Measurements from ENCODE around the gene MBD2.

MBD2 gene

DNA sequence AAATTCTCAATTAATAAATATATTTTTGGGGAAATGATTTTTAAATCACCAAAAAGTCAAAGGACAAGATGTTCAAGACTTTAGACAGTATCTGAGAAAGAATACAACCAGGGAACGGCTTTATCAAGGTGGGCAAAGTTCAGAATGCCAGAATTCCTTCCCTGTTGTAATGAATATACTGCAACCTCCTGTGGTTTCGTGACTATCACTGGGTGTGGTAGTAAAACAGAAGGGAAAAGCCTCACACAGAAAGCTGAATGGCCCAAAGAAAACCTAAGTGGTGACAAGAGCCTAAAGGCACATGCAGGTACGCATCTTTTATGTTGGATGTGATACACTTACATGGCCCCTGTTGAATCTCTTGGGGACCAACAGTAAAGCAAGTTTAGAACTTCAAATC is 37.1 kb downstream of the MBD2 start:
- no peak for DNase-seq (ENCODE audit: low read depth)
- TF ChIP-seq, protein P1, sequence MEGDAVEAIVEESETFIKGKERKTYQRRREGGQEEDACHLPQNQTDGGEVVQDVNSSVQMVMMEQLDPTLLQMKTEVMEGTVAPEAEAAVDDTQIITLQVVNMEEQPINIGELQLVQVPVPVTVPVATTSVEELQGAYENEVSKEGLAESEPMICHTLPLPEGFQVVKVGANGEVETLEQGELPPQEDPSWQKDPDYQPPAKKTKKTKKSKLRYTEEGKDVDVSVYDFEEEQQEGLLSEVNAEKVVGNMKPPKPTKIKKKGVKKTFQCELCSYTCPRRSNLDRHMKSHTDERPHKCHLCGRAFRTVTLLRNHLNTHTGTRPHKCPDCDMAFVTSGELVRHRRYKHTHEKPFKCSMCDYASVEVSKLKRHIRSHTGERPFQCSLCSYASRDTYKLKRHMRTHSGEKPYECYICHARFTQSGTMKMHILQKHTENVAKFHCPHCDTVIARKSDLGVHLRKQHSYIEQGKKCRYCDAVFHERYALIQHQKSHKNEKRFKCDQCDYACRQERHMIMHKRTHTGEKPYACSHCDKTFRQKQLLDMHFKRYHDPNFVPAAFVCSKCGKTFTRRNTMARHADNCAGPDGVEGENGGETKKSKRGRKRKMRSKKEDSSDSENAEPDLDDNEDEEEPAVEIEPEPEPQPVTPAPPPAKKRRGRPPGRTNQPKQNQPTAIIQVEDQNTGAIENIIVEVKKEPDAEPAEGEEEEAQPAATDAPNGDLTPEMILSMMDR (IDR thresholded peaks at IDR 0.05; ENCODE audit: low read depth, low read length, missing control alignments): no peak
- H3K4me3 ChIP-seq (ENCODE audit: low read depth, low read length): no peak overlapping the region

DNA sequence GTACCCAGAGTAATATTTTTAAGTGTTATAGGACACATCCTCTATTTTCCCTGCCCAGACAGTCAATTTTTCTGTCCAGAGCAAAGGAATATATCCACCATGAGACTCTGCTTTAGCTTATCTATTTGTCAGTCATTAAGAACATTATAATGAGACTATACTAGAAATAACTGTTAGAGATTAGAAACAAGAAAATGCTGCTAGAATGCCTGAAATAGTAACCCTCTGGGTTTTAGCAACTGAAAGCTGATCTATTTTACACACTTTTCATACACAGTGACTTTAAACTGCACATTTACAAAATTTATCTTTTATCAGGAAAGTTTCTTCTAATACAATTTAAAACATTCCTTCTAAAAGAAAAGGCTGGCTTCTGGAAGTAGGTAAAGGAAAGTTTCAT is 39.6 kb downstream of the MBD2 start:
- H3K4me3 ChIP-seq (ENCODE audit: low read depth, low read length): no peak overlapping the region
- TF ChIP-seq, protein P1 (IDR thresholded peaks at IDR 0.05; ENCODE audit: low read depth, low read length, missing control alignments): no peak
- no peak for DNase-seq (ENCODE audit: low read depth)

DNA sequence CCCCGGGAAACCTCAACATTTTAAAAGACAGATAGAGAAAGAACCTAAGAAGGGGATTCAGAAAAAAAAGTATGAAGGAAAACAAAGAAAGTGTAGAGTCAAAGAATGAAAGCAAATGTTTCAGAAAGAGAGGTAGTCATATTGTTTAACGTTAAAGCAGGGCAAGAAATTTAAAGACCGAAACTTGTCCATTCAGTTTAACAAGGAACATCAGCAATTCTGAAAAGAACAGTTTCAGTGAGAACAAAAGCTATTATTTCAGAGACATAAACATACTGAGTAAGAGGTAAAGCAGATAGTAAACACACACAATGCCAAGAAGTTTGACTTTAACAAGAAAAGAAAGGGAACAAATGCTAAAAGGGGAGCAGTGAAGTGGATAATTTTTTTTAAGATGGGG is 41.1 kb downstream of the MBD2 start:
- no peak overlapping the region for H3K4me3 ChIP-seq (ENCODE audit: low read depth, low read length)
- TF ChIP-seq, protein P1 (IDR thresholded peaks at IDR 0.05; ENCODE audit: low read depth, low read length, missing control alignments): no peak
- no peak for DNase-seq (ENCODE audit: low read depth)

DNA sequence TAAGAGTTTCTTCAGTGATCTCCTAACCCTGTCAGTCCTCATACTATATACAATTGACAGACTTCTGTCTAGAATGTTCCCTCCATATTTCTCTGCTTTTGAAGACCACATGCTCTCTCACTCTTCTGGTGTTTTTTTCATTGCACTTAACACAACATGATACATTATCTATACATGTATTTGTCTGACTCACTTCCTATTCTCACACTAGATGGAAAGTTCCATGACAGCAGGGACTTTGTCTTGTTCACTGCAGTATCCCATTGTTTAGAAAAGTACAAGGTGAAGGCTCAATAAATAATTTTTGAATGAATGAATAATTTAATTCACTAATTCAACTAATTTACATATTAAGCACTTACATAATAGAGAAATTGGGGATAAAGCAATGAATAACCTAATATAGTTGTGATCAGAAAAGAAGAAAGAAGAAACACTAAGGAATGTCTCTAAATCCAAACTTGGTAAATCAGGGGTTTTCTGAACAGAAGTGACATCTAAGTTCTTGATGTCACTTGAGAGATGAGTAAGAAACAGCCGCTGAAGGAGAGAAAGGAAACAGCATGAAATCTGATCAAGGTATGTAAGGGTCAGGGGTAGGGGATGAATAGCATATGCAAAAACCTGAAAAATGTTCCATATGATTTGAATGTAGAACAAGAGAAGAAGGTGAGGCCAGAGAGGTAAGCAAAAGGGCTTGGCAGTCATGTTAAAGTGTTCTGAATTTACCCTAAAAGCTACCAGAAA is 42.4 kb downstream of the MBD2 start:
- TF ChIP-seq, protein P1 (IDR thresholded peaks at IDR 0.05; ENCODE audit: low read depth, low read length, missing control alignments): no peak
- no peak overlapping the region for H3K4me3 ChIP-seq (ENCODE audit: low read depth, low read length)
- no peak for DNase-seq (ENCODE audit: low read depth)

GRCh38 chr18:54173980-54174630 is 50.4 kb downstream of the MBD2 start:
- H3K4me3 ChIP-seq (ENCODE audit: low read depth, low read length): no peak overlapping the region
- TF ChIP-seq, protein P1 (IDR thresholded peaks at IDR 0.05; ENCODE audit: low read depth, low read length, missing control alignments): no peak
- no peak for DNase-seq (ENCODE audit: low read depth)

GRCh38 chr18:54173250-54173649 is 51.2 kb downstream of the MBD2 start:
- no peak overlapping the region for H3K4me3 ChIP-seq (ENCODE audit: low read depth, low read length)
- DNase-seq (ENCODE audit: low read depth): no peak

More at GRCh38 chr18:54173250-54173649, 51.2 kb downstream of the MBD2 start:
- TF ChIP-seq, protein P1 (IDR thresholded peaks at IDR 0.05; ENCODE audit: low read depth, low read length, missing control alignments): no peak

Data from GM12864 (cell line).